HUDEP-2 (cell line): ENCODE measurements around the gene NOTCH1.

Source experiments
- DNase-seq, 76 experiments: peaks; one replicate each; lab custom pipeline; 2025; ENCODE audit not compliant: unreplicated experiment in 76 of 76; lab: John Stamatoyannopoulos, UW

Gene NOTCH1

GRCh38 chr9:136519263-136520052, 26.4 kb downstream of the NOTCH1 start:
- no peak for DNase-seq

- no peak for DNase-seq
These were observed 27.2 kb downstream of the NOTCH1 start for GRCh38 chr9:136518623-136519022.

DNA sequence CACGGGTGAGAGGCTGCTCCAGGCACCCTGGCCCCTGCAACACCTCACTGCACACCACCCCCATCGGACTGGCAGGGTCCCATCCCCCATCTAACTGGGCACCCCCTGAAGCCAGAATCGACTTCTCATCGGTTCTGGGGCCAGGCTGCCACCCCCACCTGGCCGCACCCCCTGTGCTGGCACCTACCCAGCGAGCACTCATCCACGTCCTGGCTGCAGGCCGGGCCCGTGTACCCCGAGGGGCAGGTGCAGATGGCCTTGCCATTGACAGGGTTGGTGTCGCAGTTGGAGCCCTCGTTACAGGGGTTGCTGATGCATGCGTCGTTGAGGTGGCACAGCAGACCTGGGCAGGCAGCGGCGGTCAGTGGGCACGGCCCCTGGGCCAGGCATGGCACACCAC, 27.9 kb downstream of the NOTCH1 start:
- DNase-seq = no peak

DNA sequence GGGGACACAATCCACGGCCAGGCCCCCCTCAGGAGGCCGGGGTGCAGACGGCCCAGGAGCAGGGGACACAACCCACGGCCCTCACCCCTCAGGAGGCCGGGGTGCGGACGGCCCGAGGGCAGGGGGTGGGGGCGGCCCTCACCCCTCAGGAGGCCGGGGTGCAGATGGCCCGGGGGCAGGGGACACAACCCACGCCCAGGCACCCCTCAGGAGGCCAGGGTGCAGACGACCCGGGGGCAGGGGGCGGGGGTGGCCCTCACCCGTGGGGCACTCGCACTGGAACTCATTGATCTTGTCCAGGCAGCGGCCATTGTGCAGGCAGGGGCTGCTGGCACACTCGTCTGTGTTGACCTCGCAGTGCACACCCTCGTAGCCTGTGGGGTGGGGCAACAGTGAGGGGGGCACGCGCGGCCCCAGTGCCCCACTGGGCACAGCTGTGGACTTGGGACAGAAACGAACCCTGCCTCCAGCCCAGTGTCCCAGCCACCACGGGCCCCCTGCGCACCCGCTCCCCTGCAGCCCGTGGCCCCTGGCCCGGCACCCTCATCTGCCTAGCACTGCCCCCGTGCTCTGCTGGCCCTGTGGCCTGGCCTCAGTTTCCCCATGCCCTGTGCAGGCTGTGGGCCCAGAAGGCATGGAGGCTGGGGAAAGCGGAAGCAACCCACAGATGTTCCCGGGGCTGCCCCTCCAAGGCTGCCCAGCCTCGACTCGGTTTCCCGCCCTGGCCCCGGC, 28.7 kb downstream of the NOTCH1 start:
- no peak for DNase-seq

- no peak for DNase-seq
These were observed 29.6 kb downstream of the NOTCH1 start for GRCh38 chr9:136516191-136516654.

GRCh38 chr9:136515276-136515675, 30.6 kb downstream of the NOTCH1 start:
- no peak for DNase-seq

GRCh38 chr9:136514022-136514714, 31.7 kb downstream of the NOTCH1 start:
- DNase-seq = no peak

DNA sequence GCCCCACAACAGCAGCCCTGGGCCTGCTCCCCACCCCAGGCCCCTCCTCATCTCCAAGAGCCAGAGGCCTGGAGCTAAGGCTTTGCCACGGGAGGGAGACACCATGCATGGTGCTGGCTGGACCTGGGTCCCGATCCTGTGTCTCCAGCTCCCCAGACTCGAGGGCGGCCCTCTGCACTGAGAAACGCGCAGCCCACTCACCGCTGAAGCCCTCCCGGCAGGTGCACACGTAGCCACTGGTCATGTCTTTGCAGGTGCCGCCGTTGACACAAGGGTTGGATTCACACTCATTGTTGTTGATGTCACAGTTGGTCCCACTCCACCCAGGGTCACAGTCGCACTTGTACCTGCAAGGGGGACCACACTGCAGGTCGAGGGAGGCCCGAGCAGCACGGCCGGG, 32.7 kb downstream of the NOTCH1 start:
- DNase-seq = no peak

- no peak for DNase-seq
These were observed 33.2 kb downstream of the NOTCH1 start for GRCh38 chr9:136512651-136513071.

DNA sequence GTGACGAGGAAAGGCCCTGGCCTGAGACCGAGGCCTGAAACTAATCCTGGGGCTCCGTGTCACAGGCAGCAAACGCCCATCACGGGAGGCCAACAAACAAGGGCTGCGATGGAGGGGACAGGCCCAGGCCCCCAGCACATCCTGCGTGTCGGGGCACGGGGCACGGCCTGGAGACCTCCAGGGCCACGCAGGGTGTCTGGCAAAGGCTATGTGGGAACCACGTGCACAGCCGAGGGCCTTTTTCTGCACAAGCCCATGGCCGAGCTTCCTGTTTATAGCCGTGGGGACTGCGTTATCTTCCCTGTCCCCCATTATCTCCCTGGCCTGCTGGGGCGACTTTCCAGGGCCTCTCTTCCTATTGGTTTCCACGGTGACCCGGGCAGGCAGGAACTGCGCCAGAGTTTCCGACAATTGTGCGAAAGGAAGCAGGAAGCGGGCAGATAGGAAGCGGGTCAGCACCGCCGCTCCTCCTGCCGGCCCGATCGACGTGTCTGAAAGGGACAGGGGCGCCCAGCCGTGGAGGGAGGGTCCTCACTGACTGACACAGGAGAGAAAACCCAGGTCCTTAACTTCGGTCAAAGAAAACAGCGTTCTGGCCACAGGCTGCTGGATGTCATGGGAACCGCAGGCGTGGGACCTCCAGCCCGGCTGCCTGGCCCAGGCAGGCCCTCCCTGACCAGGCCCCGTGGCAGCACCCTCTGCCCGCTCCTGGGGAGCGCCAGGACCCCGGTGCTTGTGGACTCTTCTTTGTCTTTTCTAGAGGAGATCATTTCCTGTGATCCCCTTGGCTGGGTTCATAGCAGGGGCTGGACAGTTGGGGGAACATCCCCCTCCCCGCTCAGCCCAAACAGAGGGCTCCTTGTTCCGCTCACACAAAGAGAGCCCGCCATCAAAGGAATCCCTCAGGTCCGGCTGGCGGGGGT, 33.9 kb downstream of the NOTCH1 start:
- no peak for DNase-seq

DNA sequence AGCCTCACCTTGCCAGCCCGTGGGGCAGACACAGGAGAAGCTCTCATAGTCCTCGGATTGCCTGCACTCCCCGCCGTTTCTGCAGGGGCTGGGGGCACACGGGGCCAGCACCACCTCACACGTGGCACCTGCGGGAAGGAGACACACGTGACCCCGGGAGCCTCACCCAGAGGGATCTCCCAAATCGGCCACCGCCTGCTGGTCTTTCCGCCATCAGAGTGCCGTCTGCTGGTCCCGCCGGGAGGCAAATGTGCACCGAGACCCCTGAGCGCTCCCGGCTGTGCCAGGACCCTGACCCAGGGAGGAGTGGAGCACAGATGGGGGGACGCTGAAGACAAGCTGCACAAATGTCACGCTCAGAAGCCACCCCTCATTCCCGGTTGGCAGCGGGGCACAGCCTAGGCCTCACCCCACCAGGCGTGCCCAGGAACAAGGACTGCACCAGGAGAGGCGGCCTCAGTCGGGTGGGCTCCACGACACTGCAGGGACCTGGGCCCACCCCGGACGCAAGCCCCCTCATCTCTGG, 34.6 kb downstream of the NOTCH1 start:
- DNase-seq = no peak

- DNase-seq = no peak
These were observed 35.3 kb downstream of the NOTCH1 start for GRCh38 chr9:136510561-136510960.

GRCh38 chr9:136509549-136509948, 36.3 kb downstream of the NOTCH1 start:
- DNase-seq = no peak

DNA sequence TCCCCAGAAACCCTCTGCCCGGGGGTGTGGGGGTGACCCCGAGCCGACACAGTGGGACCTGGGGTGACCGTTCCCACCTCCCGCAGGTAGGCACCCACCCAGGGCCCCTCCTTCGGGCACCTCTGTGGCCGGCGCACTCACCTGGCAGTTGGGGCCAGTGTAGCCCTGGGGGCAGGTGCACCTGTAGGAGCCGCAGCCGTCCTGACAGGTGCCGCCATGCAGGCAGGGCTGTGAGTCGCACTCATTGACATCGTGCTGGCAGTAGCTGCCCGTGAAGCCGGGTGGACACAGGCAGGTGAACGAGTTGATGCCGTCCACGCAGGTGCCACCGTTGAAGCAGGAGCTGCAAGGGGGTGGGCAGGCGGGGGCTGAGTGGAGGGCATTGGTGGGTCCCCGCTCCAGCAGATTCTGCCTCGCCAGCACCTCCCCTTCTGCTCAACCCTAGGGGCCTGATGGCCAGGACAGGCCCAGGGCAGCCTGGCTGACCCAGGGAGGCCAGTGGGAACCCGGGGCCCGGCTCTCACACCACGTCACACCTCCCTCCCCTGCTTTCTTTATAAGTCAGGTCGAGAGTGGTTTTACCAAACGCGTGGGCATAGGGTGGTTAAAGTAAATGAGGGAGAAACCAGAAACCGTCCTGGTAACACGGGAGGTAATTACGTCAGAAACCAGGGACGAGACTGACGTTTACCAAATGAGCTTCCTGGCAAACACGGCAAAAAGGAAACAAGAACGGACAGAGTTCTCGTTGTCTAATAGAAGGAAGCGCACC, 36.9 kb downstream of the NOTCH1 start:
- DNase-seq = no peak

GRCh38 chr9:136507992-136508375, 37.9 kb downstream of the NOTCH1 start:
- DNase-seq = no peak

GRCh38 chr9:136507221-136507991, 38.4 kb downstream of the NOTCH1 start:
- DNase-seq = no peak

DNA sequence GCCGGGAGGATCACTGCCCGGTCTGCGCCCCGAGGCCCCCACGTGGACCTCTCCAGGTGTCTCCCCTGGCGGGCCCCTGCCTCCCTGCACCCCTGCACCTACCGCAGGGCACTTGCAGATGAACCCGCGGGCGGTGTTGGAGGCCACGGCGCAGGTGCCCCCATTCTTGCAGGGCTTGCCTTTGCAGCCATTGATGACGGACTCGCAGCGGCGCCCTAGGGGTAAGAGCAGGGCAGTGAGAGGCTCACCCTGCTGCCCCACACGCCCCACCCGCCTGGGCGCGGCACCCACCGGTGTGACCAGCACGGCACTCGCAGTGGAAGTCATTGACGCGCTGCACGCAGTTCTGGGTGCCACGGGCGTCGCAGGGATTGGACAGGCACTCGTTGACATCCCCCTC, 39.4 kb downstream of the NOTCH1 start:
- no peak for DNase-seq
